Endodermal cell (in vitro differentiated cells): ENCODE measurements around the gene HSPB1. TPM values are rescaled to one million over a fixed set of nuclear protein-coding genes. Genes with fewer than 3 reads are reported as not detected.
A peak's percentile ranks its signal among the peaks of the same experiment; 100 is the strongest.
"Not testable (repeated sequence)": the region's sequence is repeated elsewhere in the genome, so short reads cannot be mapped to it uniquely, and the experiment has no call there.

ENCODE experiments used
- DNase-seq: peaks from one replicate; pipeline ENCODE4 v3.0.0-alpha.2; 2017
- H3K27ac ChIP-seq: 2 replicates; pipeline ENCODE4 v1.5.1; 2013; ENCODE audit warnings: mild to moderate bottlenecking, low read depth, low read length, moderate library complexity
- H3K27me3 ChIP-seq: 2 replicates; pipeline ENCODE4 v1.6.1; 2013; ENCODE audit warnings: mild to moderate bottlenecking, low read length, moderate library complexity; ENCODE audit not compliant: insufficient read depth, control insufficient read depth, poor library complexity, severe bottlenecking
- H3K36me3 ChIP-seq: 2 replicates; pipeline ENCODE4 v1.7.0; 2013; ENCODE audit warnings: mild to moderate bottlenecking, low read length, moderate library complexity; ENCODE audit not compliant: control insufficient read depth, insufficient read depth
- H3K4me1 ChIP-seq: one replicate; pipeline ENCODE4 v1.7.0; 2013; ENCODE audit warnings: low read length; ENCODE audit not compliant: control insufficient read depth, insufficient read depth
- H3K4me3 ChIP-seq: 2 replicates; pipeline ENCODE4 v1.5.1; 2013; ENCODE audit warnings: mild to moderate bottlenecking, low read length, moderate library complexity
- H3K9ac ChIP-seq: 2 replicates; pipeline ENCODE4 v1.6.1; 2013; ENCODE audit warnings: mild to moderate bottlenecking, low read length, moderate library complexity; ENCODE audit not compliant: poor library complexity, severe bottlenecking; ENCODE audit errors: extremely low read depth
- H3K9me3 ChIP-seq: 2 replicates; pipeline ENCODE4 v1.6.1; 2013; ENCODE audit warnings: mild to moderate bottlenecking, low read length, moderate library complexity; ENCODE audit not compliant: control insufficient read depth
- H3K27ac Mint-ChIP-seq: 2 replicates; pipeline ENCODE4 v1.8.0; 2020; ENCODE audit warnings: mixed read lengths
- H3K27me3 Mint-ChIP-seq: 2 replicates; pipeline ENCODE4 v1.8.0; 2021; ENCODE audit warnings: mild to moderate bottlenecking, mixed read lengths; ENCODE audit not compliant: insufficient read depth
- H3K36me3 Mint-ChIP-seq: 2 replicates; pipeline ENCODE4 v1.8.0; 2020; ENCODE audit warnings: low read depth, mixed read lengths
- H3K4me1 Mint-ChIP-seq: 2 replicates; pipeline ENCODE4 v1.8.0; 2020; ENCODE audit warnings: mixed read lengths
- H3K4me3 Mint-ChIP-seq: 2 replicates; pipeline ENCODE4 v1.8.0; 2020; ENCODE audit warnings: mild to moderate bottlenecking, moderate library complexity, mixed read lengths
- H3K9me3 Mint-ChIP-seq: 2 replicates; pipeline ENCODE4 v1.8.0; 2020; ENCODE audit warnings: mild to moderate bottlenecking, mixed read lengths
- WGBS, 2 experiments: methylation state at CpG; one replicate each; pipeline versions ENCODE4 v1.1.5 to v1.1.7; 2013; ENCODE audit warnings: missing lambda C conversion rate in 2 of 2, mixed read lengths in 1 of 2; ENCODE audit not compliant: insufficient coverage in 1 of 2, insufficient read length in 1 of 2; 5-methylcytosine and 5-hydroxymethylcytosine counted together
- total RNA-seq, 2 donors: library from RNA; stranded (reverse); fragmentation: NEBNext Ultra II Directional in 1 of 2; extraction: Animal tissue kit (Norgen Biotek cat#: 25700) in 1 of 2; gene quantifications; 2 replicates in 1 of 2; 3 replicates in 1 of 2; pipeline ENCODE4 v1.2.1, GENCODE V29; 2021
- TF ChIP-seq, protein P1 (sequence below): fragments of 200-600 bp; sonication (generic); conservative IDR thresholded peaks from 2 replicates; pipeline ENCODE4 v1.5.0; 2021; ENCODE audit warnings: antibody characterized with exemption, mild to moderate bottlenecking

The HSPB1 gene
- total RNA-seq, 2 donors from 2014 or later: 244 to 248 TPM

DNA sequence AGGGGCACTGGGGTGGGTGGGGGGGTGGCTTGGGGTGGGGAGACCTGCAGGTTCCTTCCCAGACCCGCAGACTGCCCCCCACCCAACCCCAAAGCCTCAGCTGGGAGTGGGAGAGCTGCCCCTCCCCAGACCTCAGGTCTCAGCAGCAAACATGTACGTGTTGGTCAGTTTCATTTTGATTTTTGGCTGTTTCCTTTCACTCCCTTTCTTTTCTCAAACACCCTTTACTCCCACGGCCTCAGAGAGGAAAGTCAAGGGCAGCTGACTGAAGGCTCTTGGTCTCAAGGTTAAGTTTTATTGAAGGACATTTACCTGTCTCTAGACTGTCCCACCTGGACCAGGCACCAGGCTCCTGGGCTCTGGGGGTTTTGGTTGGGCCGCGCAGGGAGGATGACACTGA is 34.1 kb upstream of the HSPB1 start:
- Mint-ChIP-seq H3K27ac (no peak overlapping the region), H3K27me3 (peaks cover 37% of the 10 kb centered on the region)
- no peaks in the 10 kb centered on the region for H3K36me3 ChIP-seq

DNA sequence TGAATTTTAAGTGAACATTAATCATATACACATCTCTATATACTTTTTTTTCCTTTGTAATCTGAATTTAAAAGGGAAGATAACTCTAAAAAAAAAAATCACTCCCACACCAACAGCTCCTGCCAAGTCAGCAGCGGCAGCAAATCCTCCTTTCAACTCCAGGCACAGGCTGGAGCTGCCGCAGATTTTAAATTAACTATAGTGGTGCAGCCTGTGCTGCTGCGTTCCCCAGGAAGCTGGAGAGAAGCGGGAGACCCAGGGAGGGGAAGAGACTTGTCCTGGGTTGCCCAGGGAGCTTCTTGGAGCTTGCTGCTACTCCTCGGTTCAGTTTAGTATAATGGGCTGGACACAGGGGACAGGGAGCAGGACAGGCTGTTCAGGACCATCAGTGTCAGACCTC is 32.6 kb upstream of the HSPB1 start:
- Histone ChIP-seq H3K9ac (no peak overlapping the region), H3K9me3 (no peaks in the 10 kb centered on the region), H3K4me3 (no peak overlapping the region), H3K27me3 (peaks cover 28% of the 10 kb centered on the region), H3K27ac (no peak overlapping the region), H3K4me1 (no peaks in the 10 kb centered on the region), H3K36me3 (no peaks in the 10 kb centered on the region)
- Mint-ChIP-seq H3K27me3 (peaks cover 41% of the 10 kb centered on the region), H3K36me3 (no peaks in the 10 kb centered on the region), H3K9me3 (no peaks in the 10 kb centered on the region), H3K4me1 (peaks cover 19% of the 10 kb centered on the region), H3K4me3 (no peak overlapping the region), H3K27ac (no peak overlapping the region)
- TF ChIP-seq, protein P1, sequence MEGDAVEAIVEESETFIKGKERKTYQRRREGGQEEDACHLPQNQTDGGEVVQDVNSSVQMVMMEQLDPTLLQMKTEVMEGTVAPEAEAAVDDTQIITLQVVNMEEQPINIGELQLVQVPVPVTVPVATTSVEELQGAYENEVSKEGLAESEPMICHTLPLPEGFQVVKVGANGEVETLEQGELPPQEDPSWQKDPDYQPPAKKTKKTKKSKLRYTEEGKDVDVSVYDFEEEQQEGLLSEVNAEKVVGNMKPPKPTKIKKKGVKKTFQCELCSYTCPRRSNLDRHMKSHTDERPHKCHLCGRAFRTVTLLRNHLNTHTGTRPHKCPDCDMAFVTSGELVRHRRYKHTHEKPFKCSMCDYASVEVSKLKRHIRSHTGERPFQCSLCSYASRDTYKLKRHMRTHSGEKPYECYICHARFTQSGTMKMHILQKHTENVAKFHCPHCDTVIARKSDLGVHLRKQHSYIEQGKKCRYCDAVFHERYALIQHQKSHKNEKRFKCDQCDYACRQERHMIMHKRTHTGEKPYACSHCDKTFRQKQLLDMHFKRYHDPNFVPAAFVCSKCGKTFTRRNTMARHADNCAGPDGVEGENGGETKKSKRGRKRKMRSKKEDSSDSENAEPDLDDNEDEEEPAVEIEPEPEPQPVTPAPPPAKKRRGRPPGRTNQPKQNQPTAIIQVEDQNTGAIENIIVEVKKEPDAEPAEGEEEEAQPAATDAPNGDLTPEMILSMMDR: no peak
- DNase-seq: no peak
- 50 to 53% methylated on average over 3 to 5 of the region's 5 CpGs for WGBS, 2 experiments

More for the DNA sequence above, 34.1 kb upstream of the HSPB1 start:
- TF ChIP-seq, protein P1: no peak
- DNase-seq: no peak
- Mint-ChIP-seq H3K4me3 (peak overlapping the region; percentile 52), H3K36me3 (no peaks in the 10 kb centered on the region), H3K4me1 (peaks cover 13% of the 10 kb centered on the region), H3K9me3 (no peaks in the 10 kb centered on the region)
- 58 to 70% methylated on average over 2 to 5 of the region's 5 CpGs for WGBS, 2 experiments
- no peak overlapping the region for H3K27ac ChIP-seq
- H3K27me3 ChIP-seq: peaks cover 24% of the 10 kb centered on the region
- H3K9me3 ChIP-seq: no peaks in the 10 kb centered on the region
- no peak overlapping the region for H3K4me3 ChIP-seq
- no peaks in the 10 kb centered on the region for H3K4me1 ChIP-seq
- H3K9ac ChIP-seq: no peak overlapping the region

DNA sequence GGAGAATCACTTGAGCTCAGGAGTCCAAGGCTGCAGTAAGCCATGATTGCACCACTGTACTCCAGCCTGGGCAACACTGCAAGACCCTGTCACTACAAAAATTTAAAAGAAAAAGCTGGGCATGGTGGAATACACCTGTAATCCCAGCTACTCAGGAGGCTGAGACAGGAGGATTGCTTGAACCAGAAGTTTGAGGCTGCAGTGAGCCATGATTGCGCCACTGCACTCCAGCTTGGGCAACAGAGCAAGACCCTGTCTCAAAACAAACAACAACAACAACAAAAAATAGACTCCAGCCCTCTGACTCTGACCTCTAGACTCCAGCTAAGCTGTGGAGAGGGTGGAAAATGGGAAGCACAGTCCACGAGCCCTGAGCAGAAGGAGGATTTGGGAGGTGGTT is 31.1 kb upstream of the HSPB1 start:
- H3K9me3 ChIP-seq, H3K27ac ChIP-seq, DNase-seq, H3K36me3 ChIP-seq, H3K4me3 Mint-ChIP-seq, H3K9ac ChIP-seq, H3K4me3 ChIP-seq, H3K4me1 ChIP-seq, H3K9me3 Mint-ChIP-seq, H3K27ac Mint-ChIP-seq, H3K36me3 Mint-ChIP-seq: not testable (repeated sequence)
- Mint-ChIP-seq H3K4me1 (peaks cover 19% of the 10 kb centered on the region), H3K27me3 (peaks cover 48% of the 10 kb centered on the region)
- WGBS, 2 experiments: 100% methylated on average over 2 of the region's 2 CpGs; no CpG with 5 or more reads in 1 of the 2 experiments
- H3K27me3 ChIP-seq: peaks cover 28% of the 10 kb centered on the region

DNA sequence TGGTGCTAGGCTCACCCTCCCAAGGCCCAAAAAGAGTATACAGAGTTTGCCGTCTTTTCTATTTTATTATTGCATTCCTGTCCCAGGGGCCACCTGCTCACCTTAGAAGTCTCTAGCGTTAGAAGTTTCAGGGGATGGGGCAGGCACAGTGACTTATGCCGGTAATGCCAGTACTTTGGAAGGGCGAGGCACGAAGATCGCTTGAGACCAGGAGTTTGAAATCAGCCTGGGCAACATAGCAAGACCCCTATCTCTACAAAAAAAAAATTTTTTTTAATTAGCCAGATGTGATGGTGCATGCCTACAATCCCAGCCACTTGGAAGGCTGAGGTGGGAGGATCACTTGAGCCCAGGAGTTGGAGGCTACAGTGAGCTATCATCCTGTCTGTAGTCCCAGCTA is 30.3 kb upstream of the HSPB1 start:
- Mint-ChIP-seq H3K36me3 (no peaks in the 10 kb centered on the region), H3K4me3 (no peak overlapping the region), H3K4me1 (peaks cover 19% of the 10 kb centered on the region), H3K27me3 (peaks cover 48% of the 10 kb centered on the region), H3K9me3 (no peaks in the 10 kb centered on the region), H3K27ac (no peak overlapping the region)
- Histone ChIP-seq H3K4me1 (no peaks in the 10 kb centered on the region), H3K4me3 (no peak overlapping the region), H3K36me3 (no peaks in the 10 kb centered on the region), H3K9me3 (no peaks in the 10 kb centered on the region), H3K9ac (no peak overlapping the region), H3K27me3 (peaks cover 28% of the 10 kb centered on the region), H3K27ac (no peak overlapping the region)
- 90 to 97% methylated on average over 3 to 6 of the region's 6 CpGs for WGBS, 2 experiments
- TF ChIP-seq, protein P1: no peak
- no peak for DNase-seq
